LNCAP (cell line): ENCODE measurements around the gene PTPRN2.

Source experiments
- CTCF ChIP-seq: fragments of 450-650 bp; IDR thresholded peaks from 2 replicates; pipeline ENCODE4 v1.5.1; 2017; ENCODE audit warnings: mild to moderate bottlenecking

Gene PTPRN2

GRCh38 chr7:157970744-157971143 lies 616.9 kb downstream of the PTPRN2 start:
- no peak for TF ChIP-seq CTCF

- TF ChIP-seq CTCF, result no peak
Observed at GRCh38 chr7:157969995-157970394, 617.6 kb downstream of the PTPRN2 start.

GRCh38 chr7:157966490-157966889 lies 621.1 kb downstream of the PTPRN2 start:
- no peak for TF ChIP-seq CTCF

- TF ChIP-seq CTCF, result no peak
Observed at GRCh38 chr7:157964521-157964920, 623.1 kb downstream of the PTPRN2 start.

- no peak for TF ChIP-seq CTCF
Observed at GRCh38 chr7:157964016-157964415, 623.6 kb downstream of the PTPRN2 start.

- TF ChIP-seq CTCF, result no peak
Observed at GRCh38 chr7:157963526-157963925, 624.1 kb downstream of the PTPRN2 start.

GRCh38 chr7:157962458-157963306 lies 624.9 kb downstream of the PTPRN2 start:
- TF ChIP-seq CTCF, result no peak
